NCI-H1417 (cell line): ENCODE measurements around the gene AGBL4.

Source experiments
- DNase-seq, 3 experiments: peaks; one replicate each; lab custom pipeline; 2025; lab: John Stamatoyannopoulos, UW

The AGBL4 gene

GRCh38 chr1:48654606-48655210, 1369.0 kb downstream of the AGBL4 start:
- peak in 2 of 3 experiments; percentile 62 to 93 for DNase-seq

GRCh38 chr1:48652334-48652733, 1371.4 kb downstream of the AGBL4 start:
- DNase-seq = no peak

GRCh38 chr1:48649880-48650279, 1373.9 kb downstream of the AGBL4 start:
- no peak for DNase-seq

- DNase-seq = peak in 2 of 3 experiments; percentile 67 to 86
Observed at GRCh38 chr1:48645883-48646282, 1377.9 kb downstream of the AGBL4 start.

GRCh38 chr1:48644905-48645605, 1378.7 kb downstream of the AGBL4 start:
- DNase-seq = peak; percentile 45 to 87 (median 78)

- DNase-seq = peak in 2 of 3 experiments; percentile 32 to 59
Observed at GRCh38 chr1:48644190-48644900, 1379.4 kb downstream of the AGBL4 start.

- no peak for DNase-seq
Observed at GRCh38 chr1:48643193-48643592, 1380.6 kb downstream of the AGBL4 start.

GRCh38 chr1:48640836-48641492, 1382.8 kb downstream of the AGBL4 start:
- DNase-seq = no peak

- peak in 1 of 3 experiments; percentile 6 for DNase-seq
Observed at GRCh38 chr1:48629867-48630266, 1393.9 kb downstream of the AGBL4 start.

- peak in 2 of 3 experiments; percentile 68 to 88 for DNase-seq
Observed at GRCh38 chr1:48627486-48627885, 1396.3 kb downstream of the AGBL4 start.

- peak in 2 of 3 experiments; percentile 19 to 38 for DNase-seq
Observed at GRCh38 chr1:48619539-48619938, 1404.2 kb downstream of the AGBL4 start.

- DNase-seq = no peak
Observed at GRCh38 chr1:48617252-48617651, 1406.5 kb downstream of the AGBL4 start.

- no peak for DNase-seq
Observed at GRCh38 chr1:48616710-48617109, 1407.0 kb downstream of the AGBL4 start.

GRCh38 chr1:48611841-48612240, 1411.9 kb downstream of the AGBL4 start:
- peak in 1 of 3 experiments; percentile 20 for DNase-seq

- peak; percentile 49 to 83 (median 60) for DNase-seq
Observed at GRCh38 chr1:48610628-48611542, 1412.9 kb downstream of the AGBL4 start.

GRCh38 chr1:48608882-48609281, 1414.9 kb downstream of the AGBL4 start:
- DNase-seq = peak in 1 of 3 experiments; percentile 82

GRCh38 chr1:48603222-48603621, 1420.5 kb downstream of the AGBL4 start:
- no peak for DNase-seq

- no peak for DNase-seq
Observed at GRCh38 chr1:48602349-48602748, 1421.4 kb downstream of the AGBL4 start.

- no peak for DNase-seq
Observed at GRCh38 chr1:48600182-48600581, 1423.6 kb downstream of the AGBL4 start.

- DNase-seq = no peak
Observed at GRCh38 chr1:48597663-48598062, 1426.1 kb downstream of the AGBL4 start.

GRCh38 chr1:48596046-48596445, 1427.7 kb downstream of the AGBL4 start:
- no peak for DNase-seq
